NCI-H460 (cell line): ENCODE results near the gene DOK7. TPM values are rescaled to one million over a fixed set of nuclear protein-coding genes. Genes with fewer than 3 reads are reported as not detected.
"Not testable (repeated sequence)": the region's sequence is repeated elsewhere in the genome, so short reads cannot be mapped to it uniquely, and the experiment has no call there.

ENCODE experiments used
- DNase-seq: peaks from one replicate; pipeline ENCODE4 v3.0.0-alpha.2; 2016; ENCODE audit warnings: low read depth; ENCODE audit errors: extremely low read depth
- total RNA-seq: library from RNA; depleted of rRNA; stranded (reverse); fragments of >200 nt; shearing (Covaris generic); gene quantifications from 2 replicates; pipeline ENCODE4 v1.2.3, GENCODE V29; 2014

DOK7 gene
- total RNA-seq, 1 experiment from 2014 or later, result 0.05 TPM

GRCh38 chr4:3459156-3459555 lies 4.0 kb upstream of the DOK7 start:
- DNase-seq, result not testable (repeated sequence)

- DNase-seq, result no peak
Measured at GRCh38 chr4:3460926-3461325, 2.2 kb upstream of the DOK7 start.

DNA sequence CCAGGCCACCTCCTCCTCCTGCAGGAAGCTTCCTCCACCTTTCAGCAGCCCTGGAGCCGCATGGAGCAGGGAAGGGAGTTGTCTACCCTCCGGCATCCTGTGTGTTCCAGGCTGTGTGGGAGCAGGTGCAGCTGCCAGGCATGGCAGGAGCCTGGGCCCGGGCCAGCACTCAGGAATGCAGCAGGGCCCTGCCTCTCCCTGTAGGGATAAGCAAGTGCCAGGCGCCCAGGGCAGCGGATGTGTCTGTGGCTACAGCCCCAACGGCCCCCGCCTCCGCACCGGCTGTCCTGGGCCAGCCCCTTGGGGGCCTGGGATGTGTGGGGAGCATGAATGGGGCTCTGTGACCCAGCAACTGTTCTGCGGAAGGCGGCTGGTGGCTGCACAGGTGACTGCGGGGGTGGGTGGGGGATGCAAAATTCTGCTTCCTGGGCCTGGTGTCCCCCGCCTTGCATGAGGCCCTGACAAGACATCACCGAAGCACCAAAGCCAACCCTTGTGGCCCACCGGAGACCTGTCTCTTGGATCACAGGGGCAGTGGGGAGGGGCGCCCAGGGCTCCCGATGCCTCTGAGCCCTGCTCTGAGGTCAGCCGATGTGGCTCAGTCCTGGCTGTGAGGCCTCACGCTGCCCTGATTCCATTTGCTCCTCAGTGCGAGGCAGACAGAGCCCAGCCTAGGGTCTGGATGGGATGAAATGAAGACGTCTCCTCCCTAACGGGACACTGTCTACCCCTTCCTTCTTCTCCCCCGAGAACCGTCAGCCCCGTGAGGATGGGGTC lies 1.4 kb upstream of the DOK7 start:
- no peak for DNase-seq

DNA sequence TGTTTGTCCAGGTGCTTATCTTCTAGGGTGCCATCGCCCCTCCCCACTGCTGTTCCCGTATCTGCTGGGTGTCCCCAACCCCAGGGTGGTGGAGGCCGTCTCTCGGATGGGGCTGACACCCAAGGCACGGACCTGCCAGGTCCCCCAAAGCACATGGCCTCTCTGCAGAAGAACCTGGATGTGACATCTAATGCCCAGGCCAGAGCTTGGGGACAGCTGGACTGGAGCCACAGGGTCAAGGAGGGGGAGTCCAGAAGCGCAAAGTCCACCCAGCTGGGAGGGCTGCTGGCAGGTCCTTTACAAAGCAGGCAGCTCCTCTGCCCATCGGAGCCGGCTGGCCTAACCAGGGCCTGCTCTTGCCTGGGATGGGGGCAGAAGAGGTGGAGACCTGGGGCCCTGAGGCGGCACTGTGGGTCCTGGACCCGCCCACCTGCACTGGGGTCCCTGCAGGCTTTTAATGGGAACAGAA lies 751 bp upstream of the DOK7 start:
- DNase-seq, result no peak

- no peak for DNase-seq
Measured at GRCh38 chr4:3463556-3464348, 646 bp downstream of the DOK7 start.

GRCh38 chr4:3464349-3464905 lies 1.3 kb downstream of the DOK7 start:
- no peak for DNase-seq

DNA sequence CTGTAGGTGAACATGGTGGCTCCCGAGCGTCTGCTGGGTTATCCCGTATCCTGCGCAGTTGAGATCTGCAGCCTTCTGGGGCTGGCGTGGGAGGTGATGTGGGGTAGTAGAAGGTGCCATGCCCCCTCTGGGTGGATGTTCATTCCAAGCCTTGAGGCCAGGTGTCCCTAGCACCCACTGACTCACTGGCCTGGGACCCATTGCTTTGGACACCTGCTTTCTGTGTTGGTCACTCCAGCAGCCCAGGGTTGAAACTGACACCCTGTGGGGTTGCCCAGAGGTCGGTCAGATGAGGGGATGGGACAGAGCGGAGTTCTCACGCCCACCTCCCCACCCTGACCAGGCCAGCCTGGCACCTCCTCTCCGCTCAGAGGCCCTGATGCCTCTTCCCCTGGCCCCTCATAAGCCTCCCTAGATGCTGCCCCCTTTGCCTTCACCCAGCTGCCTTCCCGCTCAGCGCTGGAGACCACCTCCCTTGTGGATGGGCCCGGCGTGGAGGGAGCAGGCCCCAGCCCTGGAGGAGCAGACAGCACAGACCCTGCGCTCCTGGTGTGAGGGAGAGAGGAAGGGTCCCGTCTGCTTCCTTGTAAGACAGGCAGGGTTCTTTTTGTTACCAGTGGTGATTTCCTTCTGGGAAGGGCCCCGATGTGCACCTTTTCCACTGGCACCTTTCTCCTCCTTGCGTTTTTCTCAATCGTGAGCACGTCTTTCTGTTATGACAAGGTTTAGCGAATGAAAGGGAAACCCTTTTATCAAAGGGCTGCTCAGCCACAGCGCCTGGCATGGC lies 2.0 kb downstream of the DOK7 start:
- DNase-seq, result no peak

DNA sequence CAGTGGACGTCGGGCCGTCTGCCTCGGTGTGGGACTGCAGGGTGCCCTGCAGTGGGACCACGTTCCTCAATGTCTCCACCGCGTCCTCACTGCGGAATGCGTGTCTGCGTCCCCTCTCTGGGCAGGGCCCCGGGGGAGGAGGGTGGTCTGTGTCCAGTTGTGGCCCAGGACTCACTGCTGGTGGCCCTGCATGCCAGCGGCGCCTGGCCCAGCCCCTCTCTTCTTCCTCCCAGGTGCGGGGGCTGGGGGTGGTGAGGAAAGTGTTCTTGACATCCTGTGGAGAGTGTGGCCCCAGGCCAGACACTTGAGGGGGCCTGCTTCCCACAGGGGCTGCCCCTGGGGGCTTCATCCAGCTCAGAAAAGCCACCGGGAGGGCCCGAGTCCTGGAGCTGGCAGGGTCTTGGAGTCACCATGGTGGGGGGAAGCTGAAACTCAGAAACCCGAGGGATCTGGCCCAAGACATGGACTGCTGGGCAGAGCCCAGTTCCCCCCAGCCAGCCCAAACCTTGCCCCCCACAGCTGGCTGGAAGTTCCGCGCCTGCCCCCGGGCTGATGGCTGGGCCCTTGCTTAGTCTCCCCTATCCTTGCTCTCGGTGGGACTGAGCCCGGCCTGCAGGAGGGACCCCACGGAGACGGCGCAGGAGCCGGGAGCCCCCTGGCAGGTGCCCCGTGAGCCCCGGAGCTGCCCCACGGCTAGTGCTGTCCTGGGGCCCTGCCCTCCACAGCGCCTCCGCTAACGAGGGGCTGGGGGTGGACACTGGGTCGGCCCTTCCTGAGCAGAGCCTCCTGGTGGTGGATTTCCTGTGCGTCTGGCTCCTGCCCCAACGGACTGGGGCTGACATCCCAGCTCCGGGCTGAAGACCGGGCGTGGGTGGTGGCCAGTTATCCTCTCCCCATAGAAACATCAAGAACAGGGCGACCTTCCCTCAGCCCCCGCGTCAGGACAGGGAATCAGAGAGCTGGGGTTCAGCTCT lies 2.9 kb downstream of the DOK7 start:
- no peak for DNase-seq

DNA sequence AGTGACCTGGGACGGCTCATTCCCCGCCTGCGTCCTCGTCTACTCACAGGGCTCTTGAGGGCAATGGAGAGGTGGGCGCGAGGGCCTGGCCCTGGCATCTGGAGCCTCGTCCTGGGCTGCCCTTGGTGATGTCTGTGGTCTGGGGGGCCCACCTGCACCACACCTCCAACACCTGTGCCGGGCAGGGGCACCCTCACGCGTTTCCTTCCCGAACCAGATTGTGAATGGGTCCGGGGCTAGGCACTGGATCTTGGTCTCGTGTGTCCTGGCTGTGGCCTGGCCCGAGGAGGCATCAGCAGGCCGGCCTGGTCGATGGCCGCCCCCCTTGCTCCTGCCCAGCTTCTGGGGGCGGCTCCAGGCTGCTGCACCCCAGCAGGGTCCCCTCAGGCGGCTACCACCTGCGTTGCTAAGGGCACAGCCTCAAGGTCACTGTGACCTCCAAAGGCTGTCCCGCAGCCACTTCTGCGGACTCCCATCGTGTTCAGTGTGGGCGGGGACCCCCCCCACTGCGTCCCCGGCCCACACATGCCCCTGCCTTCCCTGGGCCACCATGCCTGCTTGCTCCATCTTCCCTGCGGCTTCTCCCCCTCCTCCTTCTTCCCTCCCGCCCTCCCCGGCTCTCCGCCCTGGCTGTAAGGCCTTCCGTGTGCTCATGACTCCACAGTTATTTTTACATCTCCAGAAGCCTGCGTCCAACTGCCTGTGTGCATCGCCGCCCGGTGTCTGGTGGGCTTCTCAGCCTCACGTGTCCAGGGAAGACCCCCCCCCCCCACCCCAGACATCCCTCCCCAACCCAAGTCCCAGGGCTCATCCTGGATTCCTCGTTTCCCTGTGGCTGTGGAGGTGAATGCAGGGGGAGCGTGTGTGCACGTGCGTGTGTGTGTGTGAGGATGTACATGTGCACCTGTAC lies 3.8 kb downstream of the DOK7 start:
- no peak for DNase-seq

- no peak for DNase-seq
Measured at GRCh38 chr4:3467601-3468031, 4.5 kb downstream of the DOK7 start.

- DNase-seq, result no peak
Measured at GRCh38 chr4:3468154-3468553, 5.0 kb downstream of the DOK7 start.

- DNase-seq, result no peak
Measured at GRCh38 chr4:3468804-3469203, 5.7 kb downstream of the DOK7 start.

DNA sequence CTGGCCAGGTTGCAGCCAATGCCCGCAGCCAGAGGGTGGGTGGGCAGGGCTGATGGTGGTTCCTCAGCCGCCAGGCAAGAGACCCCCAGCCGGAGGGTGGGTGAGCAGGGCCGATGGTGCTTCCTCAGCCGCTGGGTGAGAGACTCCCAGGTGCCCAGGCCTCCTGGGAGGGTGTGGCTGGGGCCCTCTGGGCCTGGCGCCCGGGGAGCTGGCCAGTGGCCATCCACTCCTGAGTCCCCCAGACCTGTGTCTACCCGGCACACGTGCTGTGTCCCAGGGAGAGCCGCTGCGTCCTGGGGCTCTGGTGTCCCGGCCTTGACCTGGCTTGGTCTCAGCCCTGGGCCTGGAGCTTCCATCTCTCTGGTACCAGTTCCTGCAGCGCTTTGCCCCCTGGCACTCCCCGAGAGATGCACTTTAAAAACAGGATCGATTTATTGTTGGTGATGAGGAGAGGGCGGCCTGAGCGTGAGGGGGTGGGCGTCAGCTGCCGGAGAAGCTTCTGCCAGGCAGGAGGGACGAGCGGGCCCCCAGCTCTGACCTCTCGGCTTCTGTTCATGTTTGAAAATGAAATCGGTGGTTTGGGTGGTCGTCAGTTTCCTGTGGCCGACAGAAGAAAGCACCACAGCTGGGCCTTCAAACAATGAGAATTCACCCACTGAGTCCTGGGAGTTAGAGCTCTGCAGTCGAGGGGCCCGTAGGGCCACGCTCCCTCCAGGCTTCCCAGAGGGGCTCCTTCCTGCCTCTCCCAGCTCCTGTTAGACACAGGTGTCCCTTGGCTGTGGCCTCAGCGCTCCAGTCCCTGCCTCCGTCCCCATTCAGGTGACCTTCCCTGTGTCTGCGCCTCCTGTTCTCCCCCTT lies 6.5 kb downstream of the DOK7 start:
- no peak for DNase-seq

DNA sequence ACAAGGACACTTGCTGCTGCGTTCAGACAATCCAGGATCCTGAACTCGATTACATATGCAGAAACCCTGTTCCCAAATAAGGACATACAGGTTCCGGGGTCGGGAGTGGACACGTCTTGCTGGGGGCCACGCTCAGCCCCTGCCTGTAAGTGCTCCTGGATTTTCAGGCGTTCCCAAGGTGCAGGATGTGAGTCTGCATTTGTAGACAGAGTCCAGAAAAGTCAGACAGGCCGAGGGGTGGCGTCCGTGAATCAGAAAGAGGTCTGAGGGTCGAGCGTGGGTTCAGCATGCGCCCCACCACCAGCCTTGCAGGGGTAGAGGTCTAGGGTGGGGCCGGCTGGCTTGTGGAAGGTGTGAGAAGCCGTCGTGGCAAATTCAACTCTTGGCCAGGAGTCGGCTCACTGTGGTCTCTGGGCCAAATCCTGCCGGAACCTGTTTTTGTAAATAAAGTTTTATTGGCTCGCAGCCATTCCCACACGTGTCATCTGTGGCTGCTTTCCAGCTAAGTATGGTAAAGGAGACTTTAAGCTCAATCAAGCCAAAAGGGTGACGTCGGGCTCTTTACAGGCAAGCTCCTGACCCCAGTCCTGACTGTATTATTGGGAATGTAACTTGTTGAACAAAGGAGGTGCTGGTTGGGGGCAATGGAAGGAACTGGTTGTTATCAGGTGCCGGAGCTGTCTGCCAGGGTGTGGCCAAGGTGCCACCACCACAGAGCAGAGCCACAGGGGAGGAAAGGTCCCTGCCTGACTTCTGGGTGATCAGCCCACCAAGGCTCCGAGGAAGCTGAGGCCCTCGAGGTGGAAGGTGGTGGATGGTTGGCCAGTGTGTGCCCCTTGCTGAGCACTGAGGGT lies 7.4 kb downstream of the DOK7 start:
- no peak for DNase-seq

- no peak for DNase-seq
Measured at GRCh38 chr4:3471098-3471760, 8.1 kb downstream of the DOK7 start.

GRCh38 chr4:3471886-3472285 lies 8.8 kb downstream of the DOK7 start:
- DNase-seq, result no peak
